IMR-90 (cell line): ENCODE results near the gene RTEL1.

Experiments
- CEBPB ChIP-seq: IDR thresholded peaks from 2 replicates; pipeline ENCODE4 v1.6.1; 2012; ENCODE audit warnings: low read depth, low read length, improper control_type of control experiment
- FOS ChIP-seq: fragments of 150-350 bp; IDR thresholded peaks from 2 replicates; pipeline ENCODE4 v1.6.1; 2016; ENCODE audit warnings: low read depth, low read length
- MAZ ChIP-seq: IDR thresholded peaks from 2 replicates; pipeline ENCODE4 v1.6.1; 2012; ENCODE audit warnings: low read depth, mild to moderate bottlenecking, low read length, improper control_type of control experiment, moderate library complexity, borderline replicate concordance
- POLR2A ChIP-seq: IDR thresholded peaks from 2 replicates; pipeline ENCODE4 v1.6.1; 2012; ENCODE audit warnings: mild to moderate bottlenecking, low read depth, low read length
- SMC3 ChIP-seq: fragments of 150-350 bp; IDR thresholded peaks from 2 replicates; pipeline ENCODE4 v1.6.1; 2016; ENCODE audit warnings: low read depth, mild to moderate bottlenecking, antibody characterized with exemption, low read length, moderate library complexity
- TF ChIP-seq, protein P1 (sequence below): conservative IDR thresholded peaks from 2 replicates; pipeline ENCODE4 v1.5.1; 2012; ENCODE audit warnings: mild to moderate bottlenecking, low read depth, low read length, improper control_type of control experiment
- TF ChIP-seq, protein P2 (sequence below): fragments of 150-350 bp; IDR thresholded peaks from 2 replicates; pipeline ENCODE4 v1.6.1; 2017; ENCODE audit warnings: mild to moderate bottlenecking, antibody characterized with exemption, low read length, low read depth

DNA sequence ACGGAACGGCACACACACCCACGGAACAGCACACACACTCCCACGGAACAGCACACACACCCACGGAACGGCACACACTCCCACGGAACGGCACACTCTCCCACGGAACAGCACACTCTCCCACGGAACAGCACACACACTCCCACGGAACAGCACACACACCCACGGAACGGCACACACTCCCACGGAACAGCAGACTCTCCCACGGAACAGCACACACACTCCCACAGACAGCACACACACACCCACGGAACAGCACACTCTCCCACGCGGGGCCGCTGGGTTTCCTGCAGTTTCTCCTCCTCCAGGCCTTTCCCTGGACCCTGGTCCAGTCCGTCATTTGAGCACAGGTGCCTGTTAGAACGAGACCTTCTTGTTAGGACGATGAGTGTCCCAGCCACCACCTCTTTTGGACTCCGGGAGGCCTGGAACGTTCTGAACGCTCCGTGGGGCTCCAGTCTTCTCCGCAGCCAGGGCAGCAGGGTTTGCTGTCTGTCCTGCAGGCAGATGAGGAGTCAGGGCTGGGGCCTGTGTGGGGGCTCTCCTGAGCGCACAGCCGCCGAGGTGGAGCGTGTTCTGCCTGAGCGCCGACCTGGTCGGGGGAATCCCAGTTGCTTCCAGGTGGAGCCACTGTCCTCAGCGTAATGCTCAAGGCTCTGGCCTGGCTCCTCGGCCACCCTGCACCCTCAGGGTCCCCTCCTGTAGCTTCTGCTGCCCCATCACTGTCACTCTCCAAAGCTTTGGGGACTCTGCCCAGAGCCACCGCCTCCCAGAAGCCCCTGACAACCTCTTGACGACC is 20.8 kb downstream of the RTEL1 start:
- TF ChIP-seq, protein P1, sequence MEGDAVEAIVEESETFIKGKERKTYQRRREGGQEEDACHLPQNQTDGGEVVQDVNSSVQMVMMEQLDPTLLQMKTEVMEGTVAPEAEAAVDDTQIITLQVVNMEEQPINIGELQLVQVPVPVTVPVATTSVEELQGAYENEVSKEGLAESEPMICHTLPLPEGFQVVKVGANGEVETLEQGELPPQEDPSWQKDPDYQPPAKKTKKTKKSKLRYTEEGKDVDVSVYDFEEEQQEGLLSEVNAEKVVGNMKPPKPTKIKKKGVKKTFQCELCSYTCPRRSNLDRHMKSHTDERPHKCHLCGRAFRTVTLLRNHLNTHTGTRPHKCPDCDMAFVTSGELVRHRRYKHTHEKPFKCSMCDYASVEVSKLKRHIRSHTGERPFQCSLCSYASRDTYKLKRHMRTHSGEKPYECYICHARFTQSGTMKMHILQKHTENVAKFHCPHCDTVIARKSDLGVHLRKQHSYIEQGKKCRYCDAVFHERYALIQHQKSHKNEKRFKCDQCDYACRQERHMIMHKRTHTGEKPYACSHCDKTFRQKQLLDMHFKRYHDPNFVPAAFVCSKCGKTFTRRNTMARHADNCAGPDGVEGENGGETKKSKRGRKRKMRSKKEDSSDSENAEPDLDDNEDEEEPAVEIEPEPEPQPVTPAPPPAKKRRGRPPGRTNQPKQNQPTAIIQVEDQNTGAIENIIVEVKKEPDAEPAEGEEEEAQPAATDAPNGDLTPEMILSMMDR = no peak
- TF ChIP-seq POLR2A (no peak), CEBPB (no peak), SMC3 (no peak), FOS (no peak), MAZ (no peak)
- TF ChIP-seq, protein P2, sequence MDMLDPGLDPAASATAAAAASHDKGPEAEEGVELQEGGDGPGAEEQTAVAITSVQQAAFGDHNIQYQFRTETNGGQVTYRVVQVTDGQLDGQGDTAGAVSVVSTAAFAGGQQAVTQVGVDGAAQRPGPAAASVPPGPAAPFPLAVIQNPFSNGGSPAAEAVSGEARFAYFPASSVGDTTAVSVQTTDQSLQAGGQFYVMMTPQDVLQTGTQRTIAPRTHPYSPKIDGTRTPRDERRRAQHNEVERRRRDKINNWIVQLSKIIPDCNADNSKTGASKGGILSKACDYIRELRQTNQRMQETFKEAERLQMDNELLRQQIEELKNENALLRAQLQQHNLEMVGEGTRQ = no peak
